ENCODE measurements around the gene KCNK7. TPM values are rescaled to one million over a fixed set of nuclear protein-coding genes. Genes with fewer than 3 reads are reported as not detected.

KCNK7 gene
- total RNA-seq, 1 donor, result 0.09 TPM

DNA sequence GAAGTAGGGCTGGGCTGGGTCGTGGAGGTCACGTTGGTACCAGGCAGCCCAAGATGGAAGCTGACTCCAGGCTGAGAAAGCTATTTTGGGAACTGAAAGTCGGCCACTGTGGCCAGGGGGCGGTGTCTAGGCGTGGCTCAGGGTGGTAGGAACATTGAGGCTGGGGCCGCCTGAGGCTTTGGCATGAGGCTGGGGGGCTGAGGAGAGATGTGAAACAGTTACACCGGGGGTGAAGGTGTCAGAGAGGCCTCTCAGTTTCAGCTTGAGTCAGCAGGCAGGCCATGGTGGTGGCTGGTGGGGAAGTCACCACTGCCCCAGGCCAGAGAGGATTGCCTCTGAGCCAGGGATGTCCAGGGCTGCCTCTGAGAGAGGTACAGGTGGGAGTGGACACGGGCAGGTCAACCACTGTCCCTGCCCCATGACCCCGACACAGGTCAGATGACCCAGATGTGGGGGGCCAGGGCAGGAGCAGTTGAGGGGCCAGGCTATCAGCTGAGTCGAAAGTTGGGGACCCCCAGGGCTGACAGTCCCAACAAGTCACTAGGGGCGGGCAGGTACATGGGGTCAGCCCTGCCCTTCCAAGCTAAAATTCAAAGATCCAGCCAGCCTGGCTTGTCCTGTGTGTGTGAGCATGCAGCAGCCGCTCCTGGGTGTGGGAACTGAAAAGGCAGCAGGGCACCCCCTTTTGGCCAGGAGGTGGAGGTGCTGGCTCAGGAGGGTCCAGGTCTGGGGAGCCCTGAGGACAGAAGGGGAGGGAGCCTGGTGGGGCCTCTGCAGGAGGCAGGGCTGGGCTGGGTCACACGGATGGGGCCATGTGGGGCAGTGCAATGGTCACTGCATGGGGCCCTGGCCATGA, 7.2 kb downstream of the KCNK7 start:
- TF ChIP-seq, protein P1, sequence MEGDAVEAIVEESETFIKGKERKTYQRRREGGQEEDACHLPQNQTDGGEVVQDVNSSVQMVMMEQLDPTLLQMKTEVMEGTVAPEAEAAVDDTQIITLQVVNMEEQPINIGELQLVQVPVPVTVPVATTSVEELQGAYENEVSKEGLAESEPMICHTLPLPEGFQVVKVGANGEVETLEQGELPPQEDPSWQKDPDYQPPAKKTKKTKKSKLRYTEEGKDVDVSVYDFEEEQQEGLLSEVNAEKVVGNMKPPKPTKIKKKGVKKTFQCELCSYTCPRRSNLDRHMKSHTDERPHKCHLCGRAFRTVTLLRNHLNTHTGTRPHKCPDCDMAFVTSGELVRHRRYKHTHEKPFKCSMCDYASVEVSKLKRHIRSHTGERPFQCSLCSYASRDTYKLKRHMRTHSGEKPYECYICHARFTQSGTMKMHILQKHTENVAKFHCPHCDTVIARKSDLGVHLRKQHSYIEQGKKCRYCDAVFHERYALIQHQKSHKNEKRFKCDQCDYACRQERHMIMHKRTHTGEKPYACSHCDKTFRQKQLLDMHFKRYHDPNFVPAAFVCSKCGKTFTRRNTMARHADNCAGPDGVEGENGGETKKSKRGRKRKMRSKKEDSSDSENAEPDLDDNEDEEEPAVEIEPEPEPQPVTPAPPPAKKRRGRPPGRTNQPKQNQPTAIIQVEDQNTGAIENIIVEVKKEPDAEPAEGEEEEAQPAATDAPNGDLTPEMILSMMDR (IDR thresholded peaks at IDR 0.05; ENCODE audit: insufficient read depth, low read length), result peak; percentile 50
- peak; percentile 43 for DNase-seq (ENCODE audit: low read depth)
- no peak overlapping the region for H3K4me3 ChIP-seq (ENCODE audit: low read depth, low read length)

DNA sequence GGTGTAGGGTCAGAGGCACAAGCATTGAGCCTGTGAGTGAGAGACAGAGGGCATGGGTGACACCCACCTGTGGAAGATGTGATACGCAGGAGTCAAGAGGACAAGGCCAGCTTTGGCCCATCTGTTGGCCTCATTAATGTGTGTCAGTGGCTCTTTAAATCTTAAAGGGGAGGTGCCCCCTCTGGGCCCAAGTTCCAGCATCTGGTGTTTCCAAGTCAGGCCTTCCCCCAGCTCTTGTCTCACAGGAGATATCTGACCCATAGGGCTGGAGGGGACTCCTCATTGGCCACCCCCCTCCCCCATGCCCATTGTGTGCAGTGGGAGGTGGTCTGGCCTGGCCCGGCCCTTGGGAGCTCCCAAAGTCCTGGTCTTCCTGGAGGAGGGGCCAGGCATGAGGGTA, 8.9 kb downstream of the KCNK7 start:
- peak; percentile 69 for DNase-seq (ENCODE audit: low read depth)

DNA sequence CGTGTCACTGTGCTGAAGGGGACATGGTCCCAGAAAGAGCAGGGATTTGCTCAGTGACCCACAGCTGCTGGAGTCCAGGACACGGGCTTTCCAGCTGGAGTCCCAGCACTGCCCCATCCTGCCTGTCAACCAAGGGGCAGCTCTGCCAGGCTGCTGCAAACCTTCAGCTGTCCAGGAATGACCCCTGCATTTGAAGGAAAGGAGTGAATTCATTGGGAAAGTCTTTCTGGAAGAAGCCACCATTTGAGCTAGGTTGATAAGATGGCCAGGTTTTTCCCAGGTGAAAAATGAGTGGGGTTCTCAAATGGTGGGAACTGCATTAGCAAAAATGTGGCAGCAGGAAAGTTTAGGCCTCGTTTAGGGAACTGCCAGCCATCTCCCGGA, 9.4 kb downstream of the KCNK7 start:
- TF ChIP-seq, protein P1 (IDR thresholded peaks at IDR 0.05; ENCODE audit: insufficient read depth, low read length), result no peak
- no peak overlapping the region for H3K4me3 ChIP-seq (ENCODE audit: low read depth, low read length)
- no peak for DNase-seq (ENCODE audit: low read depth)

More for the DNA sequence above, 8.9 kb downstream of the KCNK7 start:
- no peak overlapping the region for H3K4me3 ChIP-seq (ENCODE audit: low read depth, low read length)
- TF ChIP-seq, protein P1 (IDR thresholded peaks at IDR 0.05; ENCODE audit: insufficient read depth, low read length), result no peak

DNA sequence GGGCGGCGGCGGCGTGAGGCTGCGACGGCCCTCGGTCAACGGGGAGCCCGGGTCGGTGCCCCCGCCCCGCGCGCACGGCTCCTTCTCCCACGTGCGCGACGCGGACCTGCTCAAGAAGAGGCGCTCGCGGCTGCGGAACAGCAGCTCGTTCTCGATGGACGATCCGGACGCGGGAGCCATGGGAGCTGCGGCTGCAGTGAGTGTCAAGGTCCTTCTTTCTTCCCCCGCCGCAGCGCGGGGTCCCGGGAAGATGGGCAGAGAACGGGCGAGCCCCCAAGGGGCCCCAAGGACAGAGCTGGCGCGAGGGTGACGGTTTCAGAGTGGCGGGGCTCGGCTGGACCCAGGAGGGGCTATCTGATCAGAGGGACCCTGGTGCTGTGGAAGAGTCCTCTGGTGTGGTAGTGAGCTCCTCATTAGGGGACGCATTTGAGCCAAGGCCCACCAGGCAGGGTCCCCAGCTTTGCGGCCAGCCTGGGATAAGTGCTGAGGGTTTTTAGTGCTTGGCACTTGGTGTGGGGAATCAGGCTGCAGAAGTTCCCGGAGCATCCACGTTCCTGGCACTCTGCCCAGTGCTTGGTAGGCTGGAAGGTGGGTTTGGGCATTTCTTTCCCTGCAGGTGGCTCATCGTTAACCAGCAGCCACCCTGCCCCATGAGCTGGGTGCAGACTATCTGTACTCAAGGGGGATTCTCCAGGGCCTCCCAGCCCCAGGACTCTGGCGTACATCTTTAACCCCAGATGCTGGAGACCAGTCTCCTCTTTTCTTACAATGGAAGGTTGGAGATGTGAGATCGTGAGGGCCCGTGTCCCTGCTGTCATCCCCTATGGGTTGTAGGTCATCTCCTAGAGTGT, 10.0 kb downstream of the KCNK7 start:
- TF ChIP-seq, protein P1 (IDR thresholded peaks at IDR 0.05; ENCODE audit: insufficient read depth, low read length), result no peak
- no peak for DNase-seq (ENCODE audit: low read depth)
- no peak overlapping the region for H3K4me3 ChIP-seq (ENCODE audit: low read depth, low read length)

DNA sequence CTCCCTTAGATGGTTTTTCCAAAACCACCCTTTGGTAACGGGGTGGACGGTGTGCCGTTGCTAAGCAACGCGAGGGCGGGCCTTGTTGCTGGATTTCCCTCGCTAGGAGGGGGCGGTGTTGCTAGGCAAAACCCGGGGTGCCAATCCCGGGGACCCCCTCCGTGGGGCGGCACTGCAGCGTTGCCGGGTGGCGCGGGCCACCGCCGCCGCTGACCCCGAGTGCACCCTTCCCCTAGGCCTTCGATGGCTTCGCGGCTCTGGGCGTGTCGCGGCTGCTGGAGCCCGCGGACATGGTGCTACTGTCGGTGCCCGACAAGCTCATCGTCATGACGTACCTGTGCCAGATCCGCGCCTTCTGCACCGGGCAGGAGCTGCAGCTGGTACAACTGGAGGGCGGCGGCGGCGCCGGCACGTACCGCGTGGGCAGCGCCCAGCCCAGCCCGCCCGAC, 10.9 kb downstream of the KCNK7 start:
- no peak overlapping the region for H3K4me3 ChIP-seq (ENCODE audit: low read depth, low read length)
- DNase-seq (ENCODE audit: low read depth), result no peak
- TF ChIP-seq, protein P1 (IDR thresholded peaks at IDR 0.05; ENCODE audit: insufficient read depth, low read length), result no peak

DNA sequence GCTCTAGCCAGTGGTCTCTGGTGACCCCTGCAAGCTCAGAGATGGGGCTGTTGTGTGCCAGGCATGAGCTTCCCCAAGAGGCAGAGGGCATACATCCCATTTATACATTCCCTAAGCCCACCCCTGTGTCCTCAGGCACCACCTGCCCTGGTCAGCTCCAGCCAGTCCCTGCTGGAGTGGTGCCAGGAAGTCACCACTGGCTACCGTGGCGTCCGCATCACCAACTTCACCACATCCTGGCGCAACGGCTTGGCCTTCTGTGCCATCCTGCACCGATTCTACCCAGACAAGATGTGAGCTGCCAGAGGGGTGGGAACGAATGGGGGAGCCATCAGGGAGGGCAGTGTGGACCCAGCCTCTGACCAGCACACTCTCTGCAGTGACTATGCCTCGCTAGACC, 11.5 kb downstream of the KCNK7 start:
- DNase-seq (ENCODE audit: low read depth), result no peak
- no peak overlapping the region for H3K4me3 ChIP-seq (ENCODE audit: low read depth, low read length)
- TF ChIP-seq, protein P1 (IDR thresholded peaks at IDR 0.05; ENCODE audit: insufficient read depth, low read length), result no peak
